GM12892 (cell line): Measurements from ENCODE around the gene SCAMP5.

ENCODE experiments used
- DNase-seq: peaks from one replicate; pipeline ENCODE4 v3.0.0; 2011; ENCODE audit not compliant: insufficient read length
- FAIRE-seq: peaks from 2 replicates; lab custom pipeline; 2011; peaks lifted over from hg19 to GRCh38; lab: Jason Lieb, UNC
- POLR2A ChIP-seq: IDR thresholded peaks from 2 replicates; pipeline ENCODE4 v1.6.1; 2011; ENCODE audit warnings: low read depth, low read length, control low read depth
- POLR2AphosphoS5 ChIP-seq: IDR thresholded peaks from 2 replicates; pipeline ENCODE4 v1.6.1; 2011; ENCODE audit warnings: low read depth, low read length, control low read depth
- TAF1 ChIP-seq: IDR thresholded peaks from 2 replicates; pipeline ENCODE4 v1.6.1; 2011; ENCODE audit warnings: low read depth, mild to moderate bottlenecking, control low read depth, low read length, borderline replicate concordance

Gene SCAMP5

GRCh38 chr15:74978503-74978902 lies 16.9 kb upstream of the SCAMP5 start:
- FAIRE-seq (no peak), DNase-seq (no peak)
- TF ChIP-seq TAF1, result no peak
- no peak for TF ChIP-seq POLR2AphosphoS5
- no peak for TF ChIP-seq POLR2A

- FAIRE-seq, result no peak
- TF ChIP-seq POLR2AphosphoS5 (no peak), POLR2A (no peak), TAF1 (no peak)
- DNase-seq, result no peak
Measured at GRCh38 chr15:74982183-74982582, 13.2 kb upstream of the SCAMP5 start.

GRCh38 chr15:74983725-74984231 lies 11.6 kb upstream of the SCAMP5 start:
- no peak for FAIRE-seq

GRCh38 chr15:74988007-74988800 lies 7.2 kb upstream of the SCAMP5 start:
- FAIRE-seq, result no peak

More at GRCh38 chr15:74983725-74984231, 11.6 kb upstream of the SCAMP5 start:
- DNase-seq, result no peak
- no peak for TF ChIP-seq TAF1
- no peak for TF ChIP-seq POLR2AphosphoS5

GRCh38 chr15:74989527-74989926 lies 5.8 kb upstream of the SCAMP5 start:
- DNase-seq (no peak), FAIRE-seq (no peak)
- no peak for TF ChIP-seq TAF1
- no peak for TF ChIP-seq POLR2A
- TF ChIP-seq POLR2AphosphoS5, result no peak

More at GRCh38 chr15:74988007-74988800, 7.2 kb upstream of the SCAMP5 start:
- TF ChIP-seq TAF1 (no peak), POLR2AphosphoS5 (no peak), POLR2A (no peak)
- no peak for DNase-seq

GRCh38 chr15:74992619-74993018 lies 2.7 kb upstream of the SCAMP5 start:
- FAIRE-seq (no peak), DNase-seq (no peak)
- no peak for TF ChIP-seq TAF1

- TF ChIP-seq POLR2AphosphoS5, result no peak
- no peak for TF ChIP-seq POLR2A
- TF ChIP-seq TAF1, result no peak
- FAIRE-seq (no peak), DNase-seq (no peak)
Measured at GRCh38 chr15:74994236-74994635, 1.1 kb upstream of the SCAMP5 start.

GRCh38 chr15:74994685-74995084 lies 678 bp upstream of the SCAMP5 start:
- TF ChIP-seq TAF1 (no peak), POLR2A (no peak), POLR2AphosphoS5 (no peak)
- FAIRE-seq (no peak), DNase-seq (no peak)

GRCh38 chr15:74995779-74996765 lies 709 bp downstream of the SCAMP5 start:
- TF ChIP-seq POLR2A, result no peak
- TF ChIP-seq POLR2AphosphoS5, result no peak
- no peak for TF ChIP-seq TAF1
- DNase-seq (no peak), FAIRE-seq (no peak)

GRCh38 chr15:74997141-74997540 lies 1.8 kb downstream of the SCAMP5 start:
- FAIRE-seq (no peak), DNase-seq (no peak)
- no peak for TF ChIP-seq POLR2A
- no peak for TF ChIP-seq POLR2AphosphoS5
- TF ChIP-seq TAF1, result no peak

GRCh38 chr15:74997543-74997942 lies 2.2 kb downstream of the SCAMP5 start:
- no peak for FAIRE-seq
- no peak for DNase-seq
- no peak for TF ChIP-seq TAF1
- TF ChIP-seq POLR2AphosphoS5, result no peak
- no peak for TF ChIP-seq POLR2A

- FAIRE-seq, result no peak
- no peak for DNase-seq
- TF ChIP-seq POLR2A, result no peak
- no peak for TF ChIP-seq TAF1
- no peak for TF ChIP-seq POLR2AphosphoS5
Measured at GRCh38 chr15:75001310-75001709, 5.9 kb downstream of the SCAMP5 start.
